Dedifferentiated amniotic fluid mesenchymal stem cell (primary cell): ENCODE measurements around the gene ALDH16A1.
"Not testable (repeated sequence)": the region's sequence is repeated elsewhere in the genome, so short reads cannot be mapped to it uniquely, and the experiment has no call there.

ENCODE experiments used
- DNase-seq: peaks from one replicate; pipeline ENCODE4 v3.0.0-alpha.2; 2016; ENCODE audit errors: extremely low spot score

ALDH16A1 gene

DNA sequence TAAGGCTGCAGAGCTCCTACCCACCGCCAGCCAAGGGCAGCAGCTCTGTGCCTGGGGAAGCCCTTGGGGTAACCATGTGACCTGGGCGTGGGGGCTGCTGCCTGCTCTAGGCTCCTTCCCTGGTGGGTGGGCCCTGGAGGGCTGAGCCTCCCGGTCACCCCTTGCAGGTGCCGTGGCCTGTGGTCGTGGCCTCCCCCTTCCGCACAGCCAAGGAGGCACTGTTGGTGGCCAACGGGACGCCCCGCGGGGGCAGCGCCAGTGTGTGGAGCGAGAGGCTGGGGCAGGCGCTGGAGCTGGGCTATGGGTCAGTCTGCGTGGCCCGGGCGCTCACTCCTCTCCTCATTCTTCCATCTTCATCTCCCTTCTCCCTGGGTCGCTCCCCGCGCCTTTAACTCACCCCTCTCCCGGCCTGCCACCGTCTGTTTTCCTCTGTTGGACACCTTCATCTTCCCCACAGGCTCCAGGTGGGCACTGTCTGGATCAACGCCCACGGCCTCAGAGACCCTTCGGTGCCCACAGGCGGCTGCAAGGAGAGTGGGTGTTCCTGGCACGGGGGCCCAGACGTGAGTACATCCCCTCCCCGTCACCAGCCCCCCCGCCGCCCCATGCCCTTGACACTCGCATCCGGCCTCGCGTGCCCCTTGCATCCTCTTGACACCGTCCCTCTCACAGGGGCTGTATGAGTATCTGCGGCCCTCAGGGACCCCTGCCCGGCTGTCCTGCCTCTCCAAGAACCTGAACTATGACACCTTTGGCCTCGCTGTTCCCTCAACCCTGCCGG, 11.1 kb downstream of the ALDH16A1 start:
- DNase-seq, result no peak

- DNase-seq, result no peak
These were observed 12.3 kb downstream of the ALDH16A1 start for GRCh38 chr19:49465371-49465770.

- DNase-seq, result no peak
These were observed 15.2 kb downstream of the ALDH16A1 start for GRCh38 chr19:49468199-49468598.

GRCh38 chr19:49468746-49469447, 15.9 kb downstream of the ALDH16A1 start:
- DNase-seq, result peak; percentile 89

- DNase-seq, result no peak
These were observed 17.0 kb downstream of the ALDH16A1 start for GRCh38 chr19:49469828-49470614.

DNA sequence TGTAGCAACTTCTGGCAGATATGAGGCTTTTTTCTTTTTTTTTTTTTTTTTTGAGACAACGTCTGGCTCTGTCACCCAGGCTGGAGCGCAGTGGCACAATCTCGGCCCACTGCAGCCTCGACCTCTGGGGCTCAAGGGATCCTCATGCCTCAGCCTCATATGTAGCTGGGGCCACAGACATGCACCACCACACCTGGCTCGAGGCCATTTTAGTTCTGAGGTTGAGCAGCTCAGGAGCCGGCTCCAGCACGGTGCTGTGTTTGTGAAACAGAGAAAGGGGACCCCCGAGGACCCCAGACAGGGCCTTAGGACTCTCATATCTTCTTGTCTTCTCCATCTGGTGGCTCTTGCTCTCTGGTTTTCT, 17.6 kb downstream of the ALDH16A1 start:
- DNase-seq, result no peak

DNA sequence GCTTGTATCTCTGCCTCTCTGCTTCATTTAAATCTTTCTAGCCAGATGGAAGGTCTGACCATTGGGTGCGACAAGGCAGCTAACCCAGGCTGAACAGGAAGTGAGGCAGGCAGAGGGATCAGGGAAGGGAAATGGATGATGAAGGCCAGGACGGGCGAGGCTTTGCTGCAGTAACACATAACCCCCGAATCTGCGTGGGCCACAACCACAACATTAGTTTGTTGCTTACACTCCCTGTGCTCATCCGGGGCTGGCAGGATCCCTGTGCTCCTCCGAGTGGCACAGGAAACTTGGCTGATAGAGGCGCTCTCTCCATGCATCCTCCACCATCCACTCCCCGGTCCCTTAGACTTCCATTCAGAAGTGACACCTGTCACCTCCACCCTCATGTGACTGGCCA, 19.9 kb downstream of the ALDH16A1 start:
- DNase-seq, result no peak

- not testable (repeated sequence) for DNase-seq
These were observed 20.5 kb downstream of the ALDH16A1 start for GRCh38 chr19:49473501-49473867.

DNA sequence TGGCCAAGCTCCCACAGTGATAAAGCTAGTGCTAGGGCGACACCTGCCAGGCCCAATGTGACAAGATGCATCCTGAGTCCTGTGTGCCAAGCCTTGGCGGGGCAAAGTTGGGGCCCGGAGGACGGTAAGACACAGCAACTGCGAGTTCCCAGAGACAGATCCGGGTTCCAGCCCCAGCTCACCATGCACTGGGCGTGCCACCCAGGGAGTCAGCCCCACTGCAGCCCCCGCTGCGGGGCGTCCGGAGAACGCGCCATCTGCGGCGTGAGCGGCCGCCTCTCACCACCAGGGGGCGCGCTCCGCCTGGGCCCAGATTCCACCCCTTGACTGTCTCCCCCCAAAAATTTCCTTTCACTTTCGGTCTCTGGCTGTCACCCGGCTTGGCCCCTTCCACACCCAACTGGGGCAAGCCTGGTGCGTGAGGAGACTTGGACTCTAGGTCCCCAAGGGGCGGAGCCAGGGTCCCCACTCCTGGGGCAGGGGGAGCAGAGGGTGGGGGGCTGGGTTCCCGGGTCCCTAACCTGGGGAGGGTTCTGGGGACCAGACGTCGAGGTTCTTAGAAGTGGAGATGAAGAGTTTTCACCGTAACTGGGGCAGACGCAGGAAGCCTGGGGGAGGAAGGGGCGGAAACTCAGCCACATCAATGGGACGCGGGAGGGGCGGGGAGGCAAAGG, 21.0 kb downstream of the ALDH16A1 start, which contains the start of gene FLT3LG:
Gene FLT3LG, plus strand, starts transcription at position 348 of the 674 bp plus-strand sequence. CDS start 425 bp downstream, outside the sequence.
- DNase-seq, result peak; percentile 82

DNA sequence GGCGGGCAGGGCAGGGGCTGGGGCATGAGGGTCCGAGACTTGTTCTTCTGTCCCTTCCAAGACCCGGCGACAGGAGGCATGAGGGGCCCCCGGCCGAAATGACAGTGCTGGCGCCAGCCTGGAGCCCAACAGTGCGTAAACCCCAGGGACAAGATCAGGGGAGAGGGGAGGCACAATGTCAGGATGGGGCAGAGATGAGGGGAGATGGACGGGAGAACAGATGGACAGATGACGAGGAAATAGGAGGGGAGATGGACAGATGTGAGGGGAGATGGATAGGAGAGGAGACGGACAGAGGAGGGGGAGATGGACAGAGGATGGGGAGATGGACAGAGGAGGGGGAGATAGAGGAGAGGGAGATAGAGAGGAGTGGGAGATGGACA, 21.5 kb downstream of the ALDH16A1 start:
- no peak for DNase-seq

- no peak for DNase-seq
These were observed 22.3 kb downstream of the ALDH16A1 start for GRCh38 chr19:49475191-49475917.

DNA sequence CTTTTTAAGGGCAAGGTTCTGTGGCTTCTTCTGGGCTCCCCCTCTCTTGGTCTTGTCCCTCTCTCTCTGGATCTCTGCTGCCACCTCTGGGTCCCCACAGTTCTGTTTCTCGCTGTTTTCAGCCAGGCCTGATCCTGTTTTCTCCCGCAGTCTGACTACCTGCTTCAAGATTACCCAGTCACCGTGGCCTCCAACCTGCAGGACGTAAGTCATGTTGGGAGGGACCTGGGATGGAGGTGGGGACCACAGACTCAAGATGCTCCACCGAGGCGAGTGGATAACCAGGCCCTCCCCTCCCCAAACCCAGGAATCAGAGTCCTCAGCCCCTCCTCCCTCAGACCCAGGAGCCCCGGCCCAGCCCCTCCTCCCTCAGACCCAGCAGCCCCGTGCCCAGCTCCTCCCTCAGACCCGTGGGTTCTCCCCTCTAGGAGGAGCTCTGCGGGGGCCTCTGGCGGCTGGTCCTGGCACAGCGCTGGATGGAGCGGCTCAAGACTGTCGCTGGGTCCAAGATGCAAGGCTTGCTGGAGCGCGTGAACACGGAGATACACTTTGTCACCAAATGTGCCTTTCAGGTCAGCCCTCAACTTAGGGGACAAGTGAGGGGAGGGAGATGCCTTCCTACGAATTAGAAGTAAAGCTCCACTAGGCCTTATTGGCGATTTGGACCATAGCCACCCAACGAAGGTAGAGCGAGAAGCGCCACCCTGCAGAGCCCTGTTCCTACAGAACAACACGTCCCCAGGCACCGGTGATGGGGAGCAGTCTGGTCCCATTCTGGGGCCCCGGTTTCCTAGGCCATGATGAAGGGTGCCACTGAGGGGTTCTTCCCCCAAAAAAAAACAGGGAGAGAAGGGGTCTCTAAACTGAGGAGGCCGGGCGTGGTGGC, 23.2 kb downstream of the ALDH16A1 start:
- DNase-seq, result no peak

GRCh38 chr19:49479975-49480628, 27.1 kb downstream of the ALDH16A1 start:
- DNase-seq, result no peak

- no peak for DNase-seq
These were observed 28.1 kb downstream of the ALDH16A1 start for GRCh38 chr19:49481020-49481683.

- no peak for DNase-seq
These were observed 33.2 kb downstream of the ALDH16A1 start for GRCh38 chr19:49486232-49486631.

DNA sequence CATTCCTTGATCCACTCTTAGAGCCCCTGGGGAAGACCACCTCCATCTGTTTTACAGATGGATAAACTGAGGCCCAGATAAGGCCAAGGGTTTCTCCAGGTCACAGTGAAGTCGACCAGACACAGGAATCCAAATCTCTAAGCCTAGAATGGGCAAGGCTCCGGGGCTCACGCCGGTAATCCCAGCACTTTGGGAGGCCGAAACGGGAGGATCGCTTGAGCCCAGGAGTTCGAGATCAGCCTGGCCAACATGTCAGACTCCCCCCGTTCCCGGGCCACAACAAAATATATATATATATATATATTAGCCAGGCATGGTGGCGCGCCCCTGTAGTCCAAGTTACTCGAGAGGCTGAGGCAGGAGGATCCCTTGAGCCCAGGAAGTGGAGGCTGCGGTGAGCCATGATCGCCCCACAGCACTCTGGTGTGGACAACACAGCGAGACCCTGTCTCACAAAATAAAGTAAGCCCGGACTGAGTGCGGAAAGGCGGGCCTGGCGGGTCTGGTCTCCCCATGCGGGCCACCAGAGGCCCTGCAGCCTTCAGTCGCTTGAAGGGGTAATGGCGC, 33.8 kb downstream of the ALDH16A1 start:
- DNase-seq, result no peak

DNA sequence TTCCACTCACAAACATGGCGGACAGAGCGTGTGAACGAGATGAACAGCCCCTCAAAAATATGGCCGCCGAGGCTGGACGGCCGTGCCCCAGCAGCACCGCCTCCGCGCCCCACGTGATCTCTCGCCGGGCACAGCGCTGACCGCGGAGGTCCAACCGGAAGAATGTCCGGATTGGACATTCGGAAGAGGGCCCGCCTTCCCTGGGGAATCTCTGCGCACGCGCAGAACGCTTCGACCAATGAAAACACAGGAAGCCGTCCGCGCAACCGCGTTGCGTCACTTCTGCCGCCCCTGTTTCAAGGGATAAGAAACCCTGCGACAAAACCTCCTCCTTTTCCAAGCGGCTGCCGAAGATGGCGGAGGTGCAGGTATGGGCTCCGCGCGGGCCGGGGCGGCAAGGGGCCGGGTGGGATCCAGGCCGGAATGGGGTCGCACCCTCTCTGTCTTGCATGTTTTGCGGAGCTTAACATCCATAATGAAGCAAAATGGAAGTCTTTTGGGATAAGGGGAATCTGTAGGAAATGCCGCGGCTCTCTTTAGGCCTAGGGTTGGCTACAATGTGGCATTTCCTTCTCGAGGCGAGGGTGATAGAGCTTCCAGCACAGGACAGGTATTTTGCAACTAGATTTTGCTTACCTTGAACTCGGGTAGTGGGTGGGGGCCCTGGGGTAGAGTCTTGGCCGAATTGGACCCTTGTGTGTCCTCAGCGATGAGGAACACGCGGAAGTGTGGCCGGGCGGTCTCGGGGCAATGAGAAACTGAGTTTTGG, 34.4 kb downstream of the ALDH16A1 start, which contains the start of gene RPL13A:
Gene RPL13A, plus strand, starts transcription at position 332 of the 769 bp plus-strand sequence. Its CDS starts 22 bp downstream, at position 354.
- DNase-seq, result peak; percentile 98
